ENCODE data around the gene F11R.
A peak's percentile ranks its signal among the peaks of the same experiment; 100 is the strongest.

The F11R gene

GRCh38 chr1:161061419-161061818 lies 40.5 kb upstream of the F11R start:
- no peak overlapping the region for H3K4me3 ChIP-seq (ENCODE audit: low read depth, low read length)
- TF ChIP-seq CTCF (IDR thresholded peaks at IDR 0.05; ENCODE audit: borderline replicate concordance, insufficient read depth, low read depth, low read length), result no peak

DNA sequence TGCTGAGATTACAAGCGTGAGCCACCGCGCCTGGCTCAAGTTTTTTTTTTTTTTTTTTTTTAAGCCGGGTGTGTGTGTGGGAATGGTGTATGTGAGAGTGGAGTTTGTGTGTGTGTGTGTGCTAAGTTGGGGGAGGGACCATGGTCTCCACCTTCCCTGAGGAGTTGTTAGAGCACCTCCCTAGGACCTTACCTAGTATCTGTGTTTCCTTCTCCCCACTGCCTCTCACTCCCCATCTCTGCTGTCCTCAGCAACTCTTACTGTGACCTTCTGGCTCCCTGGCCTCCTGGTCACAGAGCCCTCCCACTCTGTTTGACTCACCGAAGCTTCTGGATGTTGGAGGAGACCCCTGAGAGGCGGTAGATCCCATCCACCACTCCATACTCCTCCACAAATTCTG lies 38.3 kb upstream of the F11R start:
- no peak overlapping the region for H3K4me3 ChIP-seq (ENCODE audit: low read depth, low read length)
- TF ChIP-seq CTCF (IDR thresholded peaks at IDR 0.05; ENCODE audit: borderline replicate concordance, insufficient read depth, low read depth, low read length), result no peak

DNA sequence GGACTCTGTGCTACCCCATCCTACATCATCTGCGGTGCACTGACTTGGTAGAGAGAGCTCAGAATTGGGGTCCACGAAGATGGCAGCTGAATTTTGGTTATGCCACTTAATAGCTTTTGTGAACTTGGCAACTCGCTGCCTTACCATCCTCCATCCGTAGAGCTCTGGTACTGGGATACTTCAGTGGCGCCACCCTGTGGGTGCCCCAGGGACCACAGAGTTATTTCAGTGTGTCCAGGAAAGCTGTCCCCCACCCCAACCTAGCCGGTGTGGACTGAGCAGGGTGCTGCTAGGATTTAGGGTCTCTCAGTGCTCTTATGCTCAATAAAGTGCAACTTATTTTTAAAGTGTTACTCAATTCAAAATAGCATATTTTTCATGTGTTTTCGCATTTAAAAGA lies 33.9 kb upstream of the F11R start:
- no peak overlapping the region for H3K4me3 ChIP-seq (ENCODE audit: low read depth, low read length)
- TF ChIP-seq CTCF (IDR thresholded peaks at IDR 0.05; ENCODE audit: borderline replicate concordance, insufficient read depth, low read depth, low read length), result 0 out of 2 replicates have a peak, but pooled peaks have one; percentile 21

GRCh38 chr1:161054232-161054631 lies 33.3 kb upstream of the F11R start:
- no peak for TF ChIP-seq CTCF (IDR thresholded peaks at IDR 0.05; ENCODE audit: borderline replicate concordance, insufficient read depth, low read depth, low read length)
- H3K4me3 ChIP-seq (ENCODE audit: low read depth, low read length), result no peak overlapping the region

- no peak overlapping the region for H3K4me3 ChIP-seq (ENCODE audit: low read depth, low read length)
- TF ChIP-seq CTCF (IDR thresholded peaks at IDR 0.05; ENCODE audit: borderline replicate concordance, insufficient read depth, low read depth, low read length), result no peak
These were observed 31.9 kb upstream of the F11R start for GRCh38 chr1:161052899-161053298.

GRCh38 chr1:161051219-161051618 lies 30.3 kb upstream of the F11R start:
- no peak for TF ChIP-seq CTCF (IDR thresholded peaks at IDR 0.05; ENCODE audit: borderline replicate concordance, insufficient read depth, low read depth, low read length)
- H3K4me3 ChIP-seq (ENCODE audit: low read depth, low read length), result no peak overlapping the region

DNA sequence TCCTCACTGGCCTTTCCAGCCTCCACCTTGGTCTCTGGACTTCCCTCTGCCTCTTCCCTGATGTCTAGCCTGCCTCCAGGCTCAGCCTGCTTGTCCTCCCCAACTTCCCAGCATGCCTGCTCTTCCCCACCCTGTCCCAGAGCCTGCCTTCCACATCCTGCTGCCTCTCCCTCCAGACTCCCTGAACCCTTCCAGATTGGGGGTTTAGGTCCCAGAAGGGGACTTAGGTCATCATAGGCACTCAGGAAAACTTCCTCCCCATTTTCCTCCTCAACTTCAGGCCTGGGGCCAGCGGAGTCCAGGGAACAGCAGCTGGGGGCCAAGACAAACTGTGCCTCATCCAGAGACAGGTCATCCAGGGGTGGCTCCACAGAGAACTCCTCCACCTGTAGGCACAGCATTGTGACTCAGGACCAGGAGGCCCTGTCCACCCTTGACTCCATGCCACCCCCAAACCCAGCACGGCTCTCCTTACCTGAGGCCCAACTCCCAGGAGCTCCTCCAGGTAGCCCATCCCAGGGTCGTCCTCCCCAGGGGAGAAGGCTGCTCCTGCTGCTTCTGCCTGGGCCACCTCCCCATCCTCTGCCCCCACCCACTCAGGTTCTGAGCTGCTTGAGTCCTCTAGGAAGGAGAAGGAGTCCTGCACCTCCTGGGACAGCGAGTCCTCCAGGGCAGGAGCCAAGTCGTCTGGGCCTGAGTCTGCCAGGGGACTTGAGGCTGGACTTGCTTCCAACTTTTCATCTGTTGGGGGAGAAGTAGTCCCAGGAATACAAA lies 28.2 kb upstream of the F11R start:
- H3K4me3 ChIP-seq (ENCODE audit: low read depth, low read length), result no peak overlapping the region
- no peak for TF ChIP-seq CTCF (IDR thresholded peaks at IDR 0.05; ENCODE audit: borderline replicate concordance, insufficient read depth, low read depth, low read length)

Data from GM12875 (cell line).